GM19324 (cell line): Measurements from ENCODE around the gene DCUN1D3.

Source experiments
- ATAC-seq: cut with Tn5 transposase; IDR thresholded peaks from one replicate; pipeline ENCODE4 v1.9.1; 2021; ENCODE audit warnings: mild to moderate bottlenecking, moderate library complexity; ENCODE audit not compliant: unreplicated experiment, low FRiP score

The DCUN1D3 gene

DNA sequence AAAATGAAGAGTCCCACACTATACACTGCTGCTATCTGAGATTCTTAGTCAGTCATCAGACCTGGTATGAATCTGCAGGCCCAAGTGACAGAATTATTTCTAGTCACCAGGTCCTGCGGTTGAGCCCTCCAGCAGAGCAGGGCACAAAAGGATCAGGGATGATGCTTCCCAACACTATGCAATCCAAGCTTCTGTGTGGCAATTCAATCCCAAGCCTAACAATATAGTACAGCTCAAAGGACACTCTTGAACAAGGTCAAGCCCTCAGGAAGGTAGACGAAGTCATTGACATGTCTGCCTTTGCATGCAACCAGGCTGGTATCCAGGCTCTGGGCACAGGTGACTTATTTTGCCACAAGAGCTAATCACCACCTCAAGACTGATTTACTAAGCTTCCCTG, 5.8 kb downstream of the DCUN1D3 start:
- no peak for ATAC-seq

DNA sequence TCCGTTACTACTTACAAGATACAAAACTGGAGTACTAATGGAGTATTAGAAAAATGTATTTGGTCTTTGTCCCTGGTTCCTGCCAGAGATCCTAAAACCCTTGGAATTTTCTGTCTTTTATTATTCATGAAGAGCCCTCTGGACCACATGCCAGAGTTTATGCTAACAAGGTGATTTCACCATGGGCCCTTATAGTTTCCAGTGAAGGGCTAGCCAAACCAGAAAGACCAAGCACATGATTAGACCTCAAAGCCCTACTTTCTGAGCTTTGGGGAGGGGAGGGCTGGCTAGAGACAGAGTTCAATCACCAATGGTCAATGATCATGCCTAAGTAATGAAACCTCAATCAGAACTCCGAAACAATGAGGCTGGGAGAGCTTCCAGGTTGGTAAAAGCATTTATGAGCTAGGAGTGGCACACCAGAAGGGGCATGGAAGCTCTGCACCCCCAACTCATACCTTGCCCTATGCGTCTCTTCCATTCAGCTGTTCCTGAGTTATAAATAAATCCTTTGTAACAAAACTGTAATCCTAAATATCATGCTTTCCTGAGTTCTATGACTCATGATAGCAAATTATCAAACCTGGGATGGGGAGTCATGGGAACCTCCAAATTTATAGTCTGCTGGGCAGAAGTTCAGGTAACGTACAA, 10.4 kb downstream of the DCUN1D3 start:
- ATAC-seq, result no peak

DNA sequence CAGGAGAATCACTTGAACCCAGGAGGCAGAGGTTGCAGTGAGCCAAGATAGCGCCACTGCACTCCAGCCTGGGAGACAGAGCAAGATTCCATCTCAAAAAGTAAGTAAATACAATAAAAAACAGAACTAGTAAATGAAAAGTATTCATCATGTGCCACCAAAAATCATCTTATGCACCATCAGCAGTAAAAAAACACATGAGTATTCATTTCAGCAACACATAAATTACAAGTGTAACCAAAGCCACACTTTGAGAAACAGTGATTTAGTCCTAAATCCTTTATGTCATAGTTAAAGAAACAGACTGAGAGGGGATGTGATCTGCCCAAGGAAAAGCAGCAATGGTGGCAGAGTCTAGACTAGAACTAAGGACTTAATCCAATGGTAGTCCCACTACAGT, 13.0 kb downstream of the DCUN1D3 start:
- no peak for ATAC-seq

DNA sequence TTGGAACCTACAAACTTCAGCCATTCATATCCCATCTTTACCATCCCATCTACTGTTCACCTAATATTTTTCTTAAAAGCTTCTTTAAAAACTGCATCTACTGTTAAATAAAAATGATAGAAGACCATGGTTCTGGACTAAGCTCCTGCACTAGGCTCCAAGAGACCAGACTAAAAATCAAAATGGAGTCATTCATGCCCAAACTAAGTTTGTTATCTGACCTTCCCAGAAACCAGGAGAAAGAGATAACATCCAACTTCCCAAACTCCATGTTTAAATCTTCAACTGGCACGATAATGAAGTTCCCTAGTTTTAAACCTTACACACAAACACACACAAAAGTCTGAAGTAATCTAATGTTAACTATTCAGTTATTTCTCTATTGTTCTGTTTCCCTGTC, 13.8 kb downstream of the DCUN1D3 start:
- ATAC-seq, result no peak

GRCh38 chr16:20884240-20884556, 16.0 kb downstream of the DCUN1D3 start:
- no peak for ATAC-seq

DNA sequence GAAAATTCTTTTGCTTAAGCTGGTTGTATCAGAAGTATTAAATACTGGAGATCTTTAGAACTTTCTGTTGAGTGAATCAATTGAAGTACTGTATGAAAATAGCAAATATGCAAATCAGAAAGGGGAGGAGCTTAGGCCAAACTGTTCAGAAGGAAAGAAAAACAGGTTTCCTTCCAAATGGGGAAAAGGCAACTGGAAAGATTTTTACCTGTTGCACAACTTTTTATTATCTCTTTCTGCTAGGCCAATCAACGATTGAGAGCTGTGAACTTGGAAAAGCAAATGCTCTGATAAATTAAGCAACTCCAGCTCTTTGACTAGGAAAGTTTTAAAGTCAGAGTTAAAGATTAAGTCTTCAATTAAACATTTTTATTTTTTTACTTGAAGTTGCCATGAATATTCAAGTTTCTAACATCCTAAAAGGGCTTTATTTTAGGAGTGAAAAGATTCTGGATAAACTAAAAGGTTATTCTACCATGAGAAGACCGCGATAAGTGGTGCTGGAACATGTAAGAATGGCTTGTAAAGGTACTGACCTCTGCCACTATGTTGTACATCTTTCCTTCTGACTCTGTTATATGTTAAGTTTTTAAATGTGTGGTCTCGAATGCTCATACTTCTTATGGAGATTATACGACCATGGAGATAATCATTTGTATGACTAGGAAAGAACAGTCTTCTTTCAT, 16.5 kb downstream of the DCUN1D3 start:
- ATAC-seq, result no peak

- ATAC-seq, result no peak
These were observed 18.7 kb downstream of the DCUN1D3 start for GRCh38 chr16:20881503-20881878.

GRCh38 chr16:20880867-20881502, 19.2 kb downstream of the DCUN1D3 start:
- ATAC-seq, result no peak

DNA sequence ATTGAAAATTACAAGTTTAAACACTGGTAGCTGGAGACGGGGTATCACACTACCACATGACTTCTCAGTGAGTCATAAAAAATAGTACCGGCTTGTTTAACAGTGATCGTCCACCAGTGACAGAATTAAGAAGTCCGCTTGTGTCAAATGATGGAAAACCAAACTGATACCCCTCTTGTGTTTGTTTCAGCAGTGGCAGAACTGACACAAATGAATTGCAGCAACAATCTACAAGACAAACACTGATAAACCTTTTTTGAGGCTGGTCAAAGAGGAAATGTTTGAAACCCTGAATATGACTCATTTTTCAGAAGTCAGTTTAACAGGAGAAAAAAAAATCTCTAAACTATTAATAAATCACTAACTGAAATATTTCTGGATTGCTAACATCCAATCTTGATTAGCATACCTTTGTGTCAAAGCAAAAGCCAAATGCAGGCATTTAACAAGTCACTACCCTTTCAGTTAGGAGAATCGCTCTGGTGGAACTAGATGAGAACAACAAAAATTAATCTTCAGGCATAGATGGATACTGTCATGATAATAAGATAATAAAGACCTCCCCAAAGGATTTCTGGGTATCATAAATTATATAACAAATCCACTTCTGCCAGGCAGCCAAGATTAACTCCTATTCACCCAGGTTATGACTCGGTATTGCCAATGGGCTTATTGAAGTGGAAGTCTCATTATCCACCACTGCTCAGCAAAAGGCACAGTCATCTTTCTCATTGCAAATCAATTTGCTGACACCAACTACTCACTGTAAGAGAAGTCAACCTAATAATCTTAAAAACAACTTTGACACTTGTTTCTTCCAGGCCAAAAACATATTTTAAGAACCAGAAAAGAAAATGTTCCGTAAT, 20.8 kb downstream of the DCUN1D3 start:
- ATAC-seq, result no peak

DNA sequence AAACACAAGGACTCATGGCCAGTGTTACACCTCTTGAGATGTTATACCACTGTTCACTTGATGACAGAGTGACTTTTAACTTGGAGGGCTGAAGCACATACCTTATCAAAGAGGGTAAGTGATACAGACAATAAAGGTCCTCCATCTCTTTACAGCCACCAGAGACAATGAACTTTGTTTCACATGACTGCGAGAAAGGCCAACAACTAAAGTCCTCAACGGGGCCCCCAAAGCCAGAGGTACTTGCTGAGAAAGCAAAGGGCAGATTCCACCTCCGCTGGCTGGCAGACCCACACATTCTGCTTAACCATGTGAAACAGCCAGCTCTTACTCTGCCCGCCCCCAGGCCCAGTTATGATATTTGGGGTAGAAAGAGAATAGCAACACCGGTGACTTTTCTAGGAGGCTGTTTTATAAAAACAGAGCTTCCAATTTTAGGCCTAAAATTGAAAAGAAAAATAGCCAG, 21.4 kb downstream of the DCUN1D3 start:
- ATAC-seq, result no peak

DNA sequence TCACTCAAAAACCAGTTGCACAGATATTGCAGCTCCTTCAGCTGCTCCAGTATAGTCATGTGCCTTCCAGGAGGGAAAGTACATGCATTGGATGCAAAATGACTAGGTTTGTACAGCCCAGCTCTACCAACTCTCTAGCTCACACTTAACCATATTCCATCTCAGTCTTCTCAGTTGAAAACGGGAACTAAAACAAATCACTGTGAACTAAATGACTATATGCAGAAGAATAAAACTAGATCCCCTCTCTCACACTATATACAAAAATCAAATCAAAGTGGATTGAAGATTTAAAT, 24.9 kb downstream of the DCUN1D3 start:
- ATAC-seq, result no peak

- ATAC-seq, result no peak
These were observed 26.0 kb downstream of the DCUN1D3 start for GRCh38 chr16:20874088-20874581.

DNA sequence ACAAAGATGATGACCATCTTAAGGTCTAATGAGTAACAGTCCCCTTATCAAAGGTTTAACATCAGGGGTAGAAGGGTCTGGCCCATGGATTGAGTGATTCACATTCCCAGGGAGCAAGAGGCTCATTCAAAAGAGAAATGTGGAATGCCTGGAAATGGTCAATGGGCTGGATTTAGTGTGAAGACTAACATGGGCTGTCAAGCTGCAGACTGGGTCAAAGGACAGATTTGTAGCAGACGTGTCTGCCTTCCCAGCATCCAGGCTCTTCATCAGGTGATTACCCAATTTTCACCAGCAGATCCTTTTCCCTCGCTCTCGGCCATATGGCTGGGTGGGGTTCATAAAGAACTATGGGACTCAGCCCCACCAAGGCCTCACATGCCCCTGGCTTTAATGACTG, 26.8 kb downstream of the DCUN1D3 start:
- ATAC-seq, result no peak

DNA sequence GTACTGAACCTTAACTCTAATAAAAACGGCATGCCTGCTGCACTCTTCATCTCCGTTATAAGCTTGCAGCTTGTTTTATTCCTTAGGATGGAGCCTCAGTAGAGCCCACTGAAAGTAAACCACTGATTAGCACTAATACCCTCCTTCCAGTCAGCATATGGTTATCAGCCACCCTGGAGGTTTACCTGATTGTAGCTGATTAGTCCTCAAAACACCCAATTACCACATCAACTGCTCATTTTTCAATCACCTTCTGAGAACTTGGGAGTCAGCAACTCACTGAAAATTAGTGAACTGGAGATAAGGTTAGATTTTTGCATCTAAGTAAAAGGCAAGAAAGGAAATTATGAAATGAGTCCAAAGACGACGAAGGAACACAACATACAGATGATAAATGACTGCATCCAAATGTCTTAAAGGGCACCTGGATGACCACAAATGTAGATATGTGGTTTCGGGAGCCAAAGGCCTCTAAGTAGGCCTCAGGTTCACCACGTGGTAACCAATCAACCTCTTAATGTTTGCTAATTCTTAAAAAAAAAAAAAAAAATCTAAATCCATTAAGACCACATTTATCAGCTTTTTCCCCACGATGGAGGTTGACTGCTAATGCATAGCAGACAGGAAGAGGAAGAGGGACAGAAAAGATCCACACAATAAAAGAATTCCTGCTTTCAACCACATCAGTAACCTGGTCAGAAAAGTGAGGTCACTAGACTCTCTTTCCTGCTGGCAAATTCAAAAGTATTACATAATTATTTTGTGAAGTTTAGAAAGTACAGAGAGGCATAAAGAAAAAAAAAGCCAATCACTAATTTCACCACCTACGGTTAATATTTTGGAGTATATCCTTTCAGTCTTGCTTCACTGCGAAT, 28.0 kb downstream of the DCUN1D3 start:
- ATAC-seq, result no peak

- no peak for ATAC-seq
These were observed 28.9 kb downstream of the DCUN1D3 start for GRCh38 chr16:20871258-20871657.

- no peak for ATAC-seq
These were observed 29.9 kb downstream of the DCUN1D3 start for GRCh38 chr16:20870122-20870820.

DNA sequence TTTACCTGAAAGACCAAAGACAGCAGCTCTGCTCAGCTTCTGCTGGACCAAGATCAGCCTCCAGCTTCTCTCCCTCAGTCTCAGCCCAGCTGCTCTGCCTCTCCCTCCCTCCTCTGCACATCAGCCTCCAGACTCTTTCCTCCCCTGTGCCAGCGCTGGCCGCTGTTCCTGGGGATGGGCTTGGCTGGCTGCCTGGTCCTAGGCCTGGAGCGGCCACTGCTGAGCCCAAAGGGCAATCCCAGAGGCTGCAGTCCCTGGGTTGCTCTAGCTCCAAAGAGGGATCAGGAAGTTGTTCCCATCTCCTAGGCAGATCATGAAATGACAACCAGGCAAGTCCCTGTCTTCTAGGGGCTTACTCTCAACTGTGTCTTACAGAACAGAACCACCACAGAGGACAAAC, 31.3 kb downstream of the DCUN1D3 start:
- ATAC-seq, result no peak

- ATAC-seq, result no peak
These were observed 32.6 kb downstream of the DCUN1D3 start for GRCh38 chr16:20867585-20867984.

DNA sequence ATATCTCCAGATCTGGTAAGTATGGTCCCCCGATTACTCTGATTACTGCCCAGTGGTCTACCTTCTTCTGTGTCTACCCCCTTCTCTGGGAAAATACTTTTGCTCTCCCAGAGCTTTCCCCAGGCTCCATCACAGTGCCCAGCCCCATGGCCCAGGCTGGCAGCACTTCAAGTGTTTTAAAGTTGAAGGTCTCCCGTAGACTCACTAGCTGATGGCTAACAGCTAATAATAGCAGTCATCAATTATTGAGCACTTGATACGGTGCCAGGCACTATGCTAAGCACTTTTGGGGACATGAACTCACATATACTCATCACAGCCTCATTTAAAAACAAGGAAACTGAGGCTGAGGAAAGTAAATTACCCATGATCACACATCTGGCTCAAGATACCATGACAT, 33.4 kb downstream of the DCUN1D3 start:
- no peak for ATAC-seq
